UCSD-AML1 (cell line): Measurements from ENCODE around the gene FBRS.
A peak's percentile ranks its signal among the peaks of the same experiment; 100 is the strongest.
"Not testable (repeated sequence)": the region's sequence is repeated elsewhere in the genome, so short reads cannot be mapped to it uniquely, and the experiment has no call there.

Experiments used
- DNase-seq: peaks from one replicate; lab custom pipeline; 2025; ENCODE audit not compliant: unreplicated experiment; lab: John Stamatoyannopoulos, UW

FBRS gene

GRCh38 chr16:30664616-30665109 lies 6.4 kb downstream of the FBRS start:
- no peak for DNase-seq

DNA sequence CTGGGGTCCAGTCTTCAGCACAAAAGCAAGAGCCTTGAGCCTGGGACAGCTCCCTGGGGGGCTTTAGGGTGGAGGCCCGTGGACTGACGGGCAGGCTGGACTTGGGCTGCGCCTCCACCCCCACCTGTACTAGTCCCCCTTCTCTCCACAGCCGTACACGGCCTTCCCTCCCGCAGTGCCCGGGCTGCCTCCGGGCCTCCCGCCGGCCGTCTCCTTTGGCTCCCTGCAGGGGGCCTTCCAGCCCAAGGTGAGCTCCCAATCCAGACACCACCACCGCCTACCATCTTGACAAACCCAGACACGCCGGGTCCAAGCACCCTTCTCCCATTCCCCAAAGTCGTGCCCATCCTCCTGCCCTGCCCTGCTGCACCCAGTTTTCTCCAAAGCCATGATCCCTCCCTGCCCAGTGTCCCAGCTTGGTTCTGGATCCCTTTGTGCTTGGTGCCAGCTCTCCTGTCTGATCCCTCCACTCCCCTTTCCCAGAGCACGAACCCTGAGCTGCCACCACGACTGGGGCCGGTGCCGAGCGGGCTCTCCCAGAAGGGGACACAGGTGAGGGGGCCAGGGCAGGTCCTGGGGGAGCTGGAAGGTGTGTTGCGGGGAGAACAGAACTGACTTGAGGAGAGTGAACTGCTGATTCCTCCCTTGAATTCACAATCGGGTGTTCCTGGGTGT lies 7.1 kb downstream of the FBRS start:
- DNase-seq: no peak

GRCh38 chr16:30665830-30666190 lies 7.6 kb downstream of the FBRS start:
- DNase-seq: no peak

GRCh38 chr16:30666681-30667080 lies 8.4 kb downstream of the FBRS start:
- DNase-seq: no peak

GRCh38 chr16:30667361-30667905 lies 9.2 kb downstream of the FBRS start:
- DNase-seq: no peak

DNA sequence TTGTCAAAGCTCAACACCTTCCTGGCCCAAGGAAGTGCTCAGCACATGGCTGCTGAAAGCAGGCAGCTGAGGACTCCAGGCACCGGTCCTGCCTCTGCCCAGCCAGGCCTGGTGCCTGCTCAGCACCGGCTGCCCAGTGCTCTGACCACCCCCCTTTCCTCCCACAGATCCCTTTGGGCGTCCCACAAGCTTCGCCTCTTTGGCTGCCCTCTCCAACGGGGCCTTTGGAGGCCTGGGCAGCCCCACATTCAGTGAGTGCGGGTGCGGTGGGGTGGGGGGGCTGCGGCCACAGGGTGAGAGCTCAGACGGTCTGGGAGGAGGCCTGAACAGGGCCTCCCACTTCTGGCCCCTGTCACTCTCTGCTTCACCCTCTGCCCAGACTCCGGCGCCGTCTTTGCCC lies 10.2 kb downstream of the FBRS start:
- no peak for DNase-seq

GRCh38 chr16:30669026-30669902 lies 11.0 kb downstream of the FBRS start:
- DNase-seq: no peak

DNA sequence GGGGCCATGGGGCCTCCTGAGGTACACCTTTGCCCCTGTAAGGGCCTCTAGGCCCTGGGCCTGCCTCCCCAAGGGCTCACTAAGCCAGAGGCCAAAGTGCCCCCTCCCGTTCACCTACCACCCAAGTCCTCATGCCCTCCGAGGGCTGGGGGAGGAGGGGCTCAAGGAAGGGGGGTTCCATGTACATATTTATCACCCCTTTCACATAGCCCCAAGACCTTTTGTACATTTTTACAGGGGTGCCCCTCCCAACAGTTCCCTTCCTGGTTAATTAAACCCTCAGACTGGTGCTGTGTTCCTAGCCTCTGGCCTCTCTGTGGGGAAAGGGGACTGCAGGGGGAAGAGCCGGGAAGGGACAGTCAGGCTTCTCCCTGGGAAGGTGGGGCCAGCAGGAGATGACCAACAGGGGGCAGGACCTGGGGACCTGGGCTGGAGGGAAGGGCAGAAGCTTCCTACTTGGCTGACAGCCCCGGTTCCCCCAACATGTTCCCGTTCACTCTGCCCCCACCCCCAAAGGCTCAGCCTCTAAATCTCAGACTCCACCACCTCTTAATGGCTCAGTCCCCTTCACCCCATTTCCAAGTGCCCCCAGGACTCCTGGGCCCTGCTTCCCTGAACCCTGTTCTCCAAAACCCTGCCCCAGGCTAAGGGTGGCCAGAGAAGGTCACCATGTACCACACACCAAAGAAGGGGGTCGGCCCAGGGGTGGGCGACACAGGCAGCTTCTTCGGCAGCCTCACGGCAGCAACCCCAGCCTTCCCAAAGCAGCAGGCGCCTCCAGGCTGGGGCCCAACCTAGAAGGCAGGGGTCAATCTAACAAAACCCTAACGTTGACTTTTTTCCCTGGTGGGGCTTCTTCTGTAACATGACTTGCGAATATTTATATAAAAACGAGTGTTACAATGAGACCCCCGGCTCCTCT lies 11.9 kb downstream of the FBRS start:
- no peak for DNase-seq

DNA sequence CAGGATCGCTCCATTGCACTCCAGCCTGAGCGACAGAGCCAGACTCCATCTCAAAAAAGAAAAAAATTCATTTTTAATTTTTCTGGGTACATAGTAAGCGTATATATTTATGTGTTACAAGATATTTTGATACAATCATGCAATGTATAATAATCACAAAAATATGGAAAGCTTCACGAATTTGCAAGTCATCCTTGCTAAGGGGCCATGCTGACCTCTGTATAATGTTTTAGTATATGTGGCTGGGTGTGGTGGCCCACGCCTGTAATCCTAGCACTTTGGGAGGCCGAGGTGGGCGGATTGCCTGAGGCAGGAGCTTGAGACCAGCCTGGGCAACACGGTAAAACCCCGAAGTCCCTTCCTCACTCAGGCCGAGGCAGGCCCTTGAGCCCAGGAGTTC lies 16.9 kb downstream of the FBRS start:
- DNase-seq: no peak

- no peak for DNase-seq
Observed at GRCh38 chr16:30677931-30678585, 19.8 kb downstream of the FBRS start.

DNA sequence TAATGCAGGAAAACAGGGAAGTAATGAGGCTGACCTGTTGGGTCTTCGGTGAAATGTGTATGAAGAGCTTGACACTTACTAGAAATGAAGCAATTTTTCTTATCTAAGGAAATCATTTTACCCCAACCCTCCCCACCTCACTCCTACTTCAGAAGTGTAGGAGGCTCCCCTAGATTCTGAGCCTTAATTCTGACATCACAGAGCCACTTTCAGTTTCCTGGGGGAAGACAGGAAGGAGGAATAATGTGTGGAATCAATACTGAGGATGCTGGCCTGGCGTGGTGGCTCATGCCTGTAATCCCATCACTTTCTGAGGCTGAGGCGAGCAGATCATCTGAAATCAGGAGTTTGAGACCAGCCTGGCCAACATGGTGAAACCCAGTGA lies 20.3 kb downstream of the FBRS start:
- no peak for DNase-seq

GRCh38 chr16:30680326-30680725 lies 22.1 kb downstream of the FBRS start:
- no peak for DNase-seq

DNA sequence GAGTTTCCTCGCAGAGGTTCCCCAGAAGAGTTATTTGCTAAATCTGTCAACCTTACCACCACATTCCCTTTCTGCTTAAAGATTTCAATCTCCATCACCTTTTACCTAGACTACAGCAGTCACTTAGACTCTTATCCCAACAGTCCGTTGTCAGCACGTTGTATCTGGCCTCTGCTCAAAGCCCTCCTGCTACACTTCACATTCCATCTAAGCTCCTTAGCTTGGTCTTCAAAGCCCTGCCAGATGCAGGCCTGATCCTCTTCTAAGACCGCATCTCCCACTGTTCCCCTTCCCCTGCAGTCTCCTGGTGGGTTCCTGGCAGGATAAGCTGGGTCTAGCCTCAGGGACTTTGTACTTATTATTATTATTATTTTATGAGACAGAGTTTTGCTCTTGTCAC lies 30.5 kb downstream of the FBRS start:
- no peak for DNase-seq

GRCh38 chr16:30691907-30692306 lies 33.7 kb downstream of the FBRS start:
- DNase-seq: no peak

DNA sequence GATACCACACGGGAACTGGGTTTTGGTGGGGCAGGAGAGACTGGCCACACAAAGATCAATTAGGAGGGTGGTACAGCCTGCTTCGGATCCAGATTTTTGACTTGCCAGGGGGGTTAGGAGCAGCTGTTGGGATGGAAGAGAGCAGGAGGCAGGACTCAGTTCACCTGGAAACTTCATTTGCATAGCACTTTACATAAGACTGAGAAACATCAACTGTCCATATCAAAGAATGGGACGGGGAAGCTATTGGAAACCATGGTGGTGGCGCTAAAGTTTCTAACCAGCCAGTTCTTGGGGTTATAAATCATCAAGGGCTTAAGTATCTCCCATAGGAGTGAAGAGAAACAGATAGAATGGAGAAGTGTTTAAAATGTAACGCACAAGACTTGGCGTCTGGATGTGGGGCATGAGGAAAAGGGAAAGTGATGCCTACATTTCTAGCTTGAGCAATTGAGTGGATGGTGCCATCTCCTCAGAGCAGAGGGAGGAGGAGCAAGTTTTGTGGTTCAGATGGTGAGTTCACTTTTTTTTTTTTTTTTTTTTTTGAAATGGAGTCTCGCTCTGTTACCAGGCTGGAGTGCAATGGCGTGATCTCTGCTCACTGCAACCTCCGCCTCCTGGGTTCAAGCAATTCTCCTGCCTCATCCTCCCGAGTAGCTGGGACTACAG lies 34.3 kb downstream of the FBRS start:
- no peak for DNase-seq

DNA sequence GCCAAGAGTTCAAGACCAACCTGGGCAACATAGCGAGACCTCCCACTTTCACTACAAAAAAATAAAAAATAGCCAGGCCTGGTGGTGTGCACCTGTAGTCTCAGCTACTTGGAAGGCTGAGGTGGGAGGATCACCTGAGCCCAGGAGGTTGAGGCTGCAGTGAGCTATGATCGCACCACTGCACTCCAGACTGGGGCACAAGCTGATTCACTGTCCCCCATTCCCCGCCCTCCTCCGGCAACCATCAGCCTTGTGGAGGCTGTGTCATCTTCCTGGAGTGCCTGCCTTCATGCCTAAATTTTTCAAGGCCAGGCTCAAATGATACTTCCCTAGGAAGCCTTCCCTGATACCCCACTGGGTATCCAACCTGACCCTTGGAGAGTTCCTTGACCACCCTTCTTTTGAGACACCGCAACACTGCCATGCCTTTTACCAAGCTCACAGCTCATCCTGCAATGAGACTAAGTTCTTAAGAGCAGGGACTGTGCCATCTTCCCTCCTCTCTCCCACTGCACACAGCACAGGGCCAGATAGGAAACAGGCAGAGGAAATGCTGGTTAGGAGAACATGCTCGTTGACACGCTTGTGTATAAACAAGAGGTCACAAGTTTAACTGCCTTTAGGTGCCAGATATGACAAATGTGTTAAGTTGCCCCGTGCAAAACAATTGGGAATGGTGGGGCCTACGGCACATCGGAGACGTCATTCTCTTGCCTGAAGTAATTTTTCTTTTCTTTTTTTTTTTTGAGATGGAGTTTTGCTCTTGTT lies 36.9 kb downstream of the FBRS start:
- DNase-seq: peak; percentile 37

- not testable (repeated sequence) for DNase-seq
Observed at GRCh38 chr16:30696646-30697045, 38.4 kb downstream of the FBRS start.

- no peak for DNase-seq
Observed at GRCh38 chr16:30697264-30698138, 39.3 kb downstream of the FBRS start.
